Sigmoid colon (tissue), 7 donors: Measurements from ENCODE around the gene STK39. TPM values are rescaled to one million over a fixed set of nuclear protein-coding genes. Genes with fewer than 3 reads are reported as not detected.

Source experiments
- DNase-seq: peaks from one replicate; pipeline ENCODE4 v3.0.0-alpha.2; 2019
- H3K27ac ChIP-seq, 4 donors: fragments of 200-600 bp; sonication (generic); one replicate each; pipeline ENCODE4 v1.5.1; 2016 to 2019; ENCODE audit warnings: mild to moderate bottlenecking in 1 of 4
- H3K27me3 ChIP-seq, 3 donors: fragments of 200-600 bp; sonication (generic); one replicate each; pipeline ENCODE4 v1.5.1; 2019; ENCODE audit warnings: mild to moderate bottlenecking in 1 of 3
- H3K36me3 ChIP-seq, 4 donors: fragments of 200-600 bp; sonication (generic); one replicate each; pipeline ENCODE4 v1.5.1; 2016 to 2019
- H3K4me1 ChIP-seq, 4 donors: fragments of 200-600 bp; sonication (generic); one replicate each; pipeline ENCODE4 v1.5.1; 2017 to 2019
- H3K4me3 ChIP-seq, 4 donors: fragments of 200-600 bp; sonication (generic); one replicate each; pipeline ENCODE4 v1.5.1; 2017 to 2019; ENCODE audit warnings: mild to moderate bottlenecking in 2 of 4, moderate library complexity in 1 of 4
- H3K9me3 ChIP-seq, 4 donors: fragments of 200-600 bp in 3 of 4; sonication (generic) in 3 of 4; one replicate each; pipeline versions ENCODE4 v1.5.1 to v1.6.1; 2013 to 2019
- CTCF ChIP-seq, 4 experiments: fragments of 450-650 bp in 3 of 4; fragments of 200-600 bp in 1 of 4; IDR thresholded peaks; one replicate each; pipeline ENCODE4 v1.5.1; 2016 to 2019; ENCODE audit warnings: antibody characterized with exemption in 4 of 4, mild to moderate bottlenecking in 3 of 4, moderate library complexity in 2 of 4
- EP300 ChIP-seq, 4 donors: sonication (generic); formaldehyde crosslinking; IDR thresholded peaks; one replicate each; pipeline ENCODE4 v1.6.1; 2017; ENCODE audit warnings: antibody characterized with exemption in 4 of 4
- POLR2A ChIP-seq, 2 donors: fragments of 450-650 bp; IDR thresholded peaks; one replicate each; pipeline ENCODE4 v1.6.1; 2016; ENCODE audit warnings: antibody characterized with exemption in 2 of 2, mild to moderate bottlenecking in 2 of 2, moderate library complexity in 2 of 2
- POLR2AphosphoS5 ChIP-seq, 4 donors: sonication (generic); formaldehyde crosslinking; IDR thresholded peaks; one replicate each; pipeline ENCODE4 v1.6.1; 2017; ENCODE audit warnings: antibody characterized with exemption in 4 of 4
- WGBS, 2 donors: extraction: QIAGEN DNeasy Blood & Tissue Kit; methylation state at CpG; one replicate each; pipeline ENCODE4 v1.1.7; 2013; 5-methylcytosine and 5-hydroxymethylcytosine counted together
- intact Hi-C: fragments of 100-400 bp; cut with DNase I; formaldehyde crosslinking; loops from one replicate; pipeline ENCODE4 v1.15.1; 2023
- polyA plus RNA-seq, 3 donors: library from polyadenylated mRNA; stranded (reverse); fragments of 200-250 nt; gene quantifications; one replicate each; pipeline ENCODE4 v1.2.3, GENCODE V29; 2013
- total RNA-seq, 4 donors: library from RNA; depleted of rRNA; stranded (reverse); fragments of >200 nt; gene quantifications; one replicate each; pipeline ENCODE4 v1.1.0, GENCODE V29; 2016
- donor health status: healthy with polysubstance abuse.
- donor health status: Bipolar disorder and iron deficiency.
- donor health status: healthy.

Gene STK39
- total and polyA plus RNA-seq, 7 donors: 13.4 to 44.9 (median 24.1) TPM

GRCh38 chr2:168234407-168235085 is 12.8 kb downstream of the STK39 start:
- Histone ChIP-seq H3K27ac (peak overlapping the region in 1 of 4 donors; percentile 64), H3K27me3 (no peaks in the 10 kb centered on the region), H3K9me3 (no peaks in the 10 kb centered on the region), H3K36me3 (no peaks in the 10 kb centered on the region), H3K4me1 (peaks cover 0 to 11% (median 3%) of the 10 kb centered on the region in 4 donors), H3K4me3 (no peak overlapping the region)
- DNase-seq: no peak
- 52 to 62% methylated on average over 2 of the region's 2 CpGs for WGBS, 2 donors
- intact Hi-C loops: no loop called here
- TF ChIP-seq POLR2AphosphoS5 (IDR thresholded peaks at IDR 0.05): no peak
- TF ChIP-seq CTCF (IDR thresholded peaks at IDR 0.05): no peak
- no peak for TF ChIP-seq POLR2A (IDR thresholded peaks at IDR 0.05)
- no peak for TF ChIP-seq EP300 (IDR thresholded peaks at IDR 0.05)

GRCh38 chr2:168233726-168234406 is 13.5 kb downstream of the STK39 start:
- no peak for DNase-seq
- peak overlapping the region in 1 of 4 donors; percentile 64 for H3K27ac ChIP-seq
- H3K4me3 ChIP-seq: no peak overlapping the region
- TF ChIP-seq POLR2AphosphoS5 (IDR thresholded peaks at IDR 0.05): no peak
- no peak for TF ChIP-seq CTCF (IDR thresholded peaks at IDR 0.05)
- TF ChIP-seq EP300 (IDR thresholded peaks at IDR 0.05): no peak
- no peak for TF ChIP-seq POLR2A (IDR thresholded peaks at IDR 0.05)
- no peaks in the 10 kb centered on the region for H3K9me3 ChIP-seq
- no peaks in the 10 kb centered on the region for H3K36me3 ChIP-seq
- no peaks in the 10 kb centered on the region for H3K27me3 ChIP-seq
- intact Hi-C loops: no loop called here
- WGBS, 2 donors: 85 to 91% methylated on average over 5 of the region's 5 CpGs
- peaks cover 0 to 11% (median 3%) of the 10 kb centered on the region in 4 donors for H3K4me1 ChIP-seq

GRCh38 chr2:168233166-168233565 is 14.2 kb downstream of the STK39 start:
- no peak for DNase-seq
- no peak overlapping the region for H3K4me3 ChIP-seq
- H3K27me3 ChIP-seq: no peaks in the 10 kb centered on the region
- intact Hi-C loops: no loop called here
- WGBS, 2 donors: 90 to 91% methylated on average over 2 of the region's 2 CpGs
- H3K9me3 ChIP-seq: no peaks in the 10 kb centered on the region
- H3K27ac ChIP-seq: peak overlapping the region in 1 of 4 donors; percentile 64
- peaks cover 0 to 11% (median 3%) of the 10 kb centered on the region in 4 donors for H3K4me1 ChIP-seq
- TF ChIP-seq CTCF (IDR thresholded peaks at IDR 0.05): no peak
- TF ChIP-seq POLR2A (IDR thresholded peaks at IDR 0.05): no peak
- TF ChIP-seq POLR2AphosphoS5 (IDR thresholded peaks at IDR 0.05): no peak
- TF ChIP-seq EP300 (IDR thresholded peaks at IDR 0.05): no peak
- H3K36me3 ChIP-seq: no peaks in the 10 kb centered on the region

GRCh38 chr2:168231609-168232241 is 15.7 kb downstream of the STK39 start:
- Histone ChIP-seq H3K36me3 (no peaks in the 10 kb centered on the region), H3K4me3 (no peak overlapping the region), H3K27me3 (no peaks in the 10 kb centered on the region), H3K9me3 (no peaks in the 10 kb centered on the region), H3K4me1 (peaks cover 0 to 11% (median 3%) of the 10 kb centered on the region in 4 donors), H3K27ac (peak overlapping the region in 1 of 4 donors; percentile 64)
- 93 to 95% methylated on average over 7 of the region's 7 CpGs for WGBS, 2 donors
- intact Hi-C loops: no loop called here
- DNase-seq: peak; percentile 78
- no peak for TF ChIP-seq EP300 (IDR thresholded peaks at IDR 0.05)
- TF ChIP-seq POLR2AphosphoS5 (IDR thresholded peaks at IDR 0.05): no peak
- TF ChIP-seq CTCF (IDR thresholded peaks at IDR 0.05): no peak
- no peak for TF ChIP-seq POLR2A (IDR thresholded peaks at IDR 0.05)
